Colonic mucosa (tissue), 4 donors: ENCODE results near the gene GLRX5. TPM values are rescaled to one million over a fixed set of nuclear protein-coding genes. Genes with fewer than 3 reads are reported as not detected.

ENCODE experiments used
- DNase-seq: peaks from one replicate; pipeline ENCODE4 v3.0.0-alpha.2; 2020
- H3K27ac ChIP-seq: fragments of 200-600 bp; one replicate; pipeline ENCODE4 v1.8.0; 2021
- H3K27me3 ChIP-seq: fragments of 200-600 bp; one replicate; pipeline ENCODE4 v1.8.0; 2021
- H3K36me3 ChIP-seq: fragments of 200-600 bp; one replicate; pipeline ENCODE4 v1.8.0; 2021
- H3K4me1 ChIP-seq: fragments of 200-600 bp; one replicate; pipeline ENCODE4 v1.8.0; 2021; ENCODE audit warnings: mild to moderate bottlenecking
- H3K4me3 ChIP-seq: fragments of 200-600 bp; one replicate; pipeline ENCODE4 v1.8.0; 2021
- H3K9ac ChIP-seq, 2 donors: one replicate each; pipeline ENCODE4 v1.7.0; 2013; ENCODE audit warnings: control low read depth in 2 of 2, low read depth in 2 of 2, low read length in 2 of 2
- H3K9me3 ChIP-seq: fragments of 200-600 bp; one replicate; pipeline ENCODE4 v1.8.0; 2021
- CTCF ChIP-seq: fragments of 200-600 bp; IDR thresholded peaks from one replicate; pipeline ENCODE4 v1.8.0; 2022; ENCODE audit warnings: antibody characterized with exemption, mild to moderate bottlenecking
- intact Hi-C: fragments of 100-400 bp; cut with DNase I; formaldehyde crosslinking; loops from one replicate; pipeline ENCODE4 v1.14.1; 2022
- total RNA-seq, 2 donors: library from RNA; stranded (reverse); fragmentation: NEBNext Ultra II Directional in 1 of 2; extraction: Animal tissue kit (Norgen Biotek cat#: 25700) in 1 of 2; gene quantifications; one replicate each; pipeline ENCODE4 v1.2.1, GENCODE V29; 2021
- donor health status: healthy.
- donor health status: DM: no; HTN: no; CAD: no.
- donor health status: DM: no; HTN: no; CAD: no.

The GLRX5 gene
- total RNA-seq, 2 donors from 2014 or later = 51.9 to 64.6 TPM

GRCh38 chr14:95547626-95548327 lies 12.9 kb downstream of the GLRX5 start:
- intact Hi-C loops = no loop called here
- no peaks in the 10 kb centered on the region for H3K4me1 ChIP-seq
- no peaks in the 10 kb centered on the region for H3K27me3 ChIP-seq
- no peak for DNase-seq
- H3K4me3 ChIP-seq = no peak overlapping the region
- no peak for TF ChIP-seq CTCF
- no peaks in the 10 kb centered on the region for H3K36me3 ChIP-seq
- H3K27ac ChIP-seq = no peak overlapping the region
- H3K9ac ChIP-seq = no peak overlapping the region
- no peaks in the 10 kb centered on the region for H3K9me3 ChIP-seq

DNA sequence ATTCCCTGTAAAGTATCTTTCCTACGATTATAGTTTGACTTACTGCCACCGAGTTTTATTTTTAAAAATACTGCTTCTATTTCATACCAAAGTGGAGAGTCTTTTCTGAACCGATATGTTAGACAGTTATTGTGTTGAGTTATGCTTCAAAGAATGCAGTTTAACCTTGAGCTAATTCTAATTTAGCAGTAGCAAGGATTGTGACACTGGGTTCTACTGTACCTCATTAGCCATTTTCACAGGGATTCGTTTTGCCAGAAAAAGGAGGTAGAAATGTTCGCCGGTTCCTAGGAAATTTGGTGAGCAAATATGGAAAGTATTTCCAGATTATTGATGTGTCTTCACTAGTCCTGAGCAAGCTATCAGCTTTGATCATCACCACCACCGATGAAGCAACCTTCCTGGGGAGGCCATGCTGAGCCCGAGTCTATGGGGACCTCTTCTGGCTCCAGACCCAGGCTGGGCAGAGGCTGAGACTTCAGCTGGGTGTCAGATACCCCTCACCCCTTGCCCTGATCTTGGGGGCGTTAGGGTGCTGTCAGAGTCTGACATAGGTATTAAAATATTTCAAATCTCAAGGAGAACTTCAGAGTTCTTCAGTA lies 13.6 kb downstream of the GLRX5 start:
- DNase-seq = no peak
- no peaks in the 10 kb centered on the region for H3K36me3 ChIP-seq
- no peaks in the 10 kb centered on the region for H3K9me3 ChIP-seq
- no peak for TF ChIP-seq CTCF
- no peak overlapping the region for H3K27ac ChIP-seq
- no peak overlapping the region for H3K9ac ChIP-seq
- no peak overlapping the region for H3K4me3 ChIP-seq
- intact Hi-C loops = no loop called here
- H3K4me1 ChIP-seq = no peaks in the 10 kb centered on the region
- H3K27me3 ChIP-seq = no peaks in the 10 kb centered on the region

DNA sequence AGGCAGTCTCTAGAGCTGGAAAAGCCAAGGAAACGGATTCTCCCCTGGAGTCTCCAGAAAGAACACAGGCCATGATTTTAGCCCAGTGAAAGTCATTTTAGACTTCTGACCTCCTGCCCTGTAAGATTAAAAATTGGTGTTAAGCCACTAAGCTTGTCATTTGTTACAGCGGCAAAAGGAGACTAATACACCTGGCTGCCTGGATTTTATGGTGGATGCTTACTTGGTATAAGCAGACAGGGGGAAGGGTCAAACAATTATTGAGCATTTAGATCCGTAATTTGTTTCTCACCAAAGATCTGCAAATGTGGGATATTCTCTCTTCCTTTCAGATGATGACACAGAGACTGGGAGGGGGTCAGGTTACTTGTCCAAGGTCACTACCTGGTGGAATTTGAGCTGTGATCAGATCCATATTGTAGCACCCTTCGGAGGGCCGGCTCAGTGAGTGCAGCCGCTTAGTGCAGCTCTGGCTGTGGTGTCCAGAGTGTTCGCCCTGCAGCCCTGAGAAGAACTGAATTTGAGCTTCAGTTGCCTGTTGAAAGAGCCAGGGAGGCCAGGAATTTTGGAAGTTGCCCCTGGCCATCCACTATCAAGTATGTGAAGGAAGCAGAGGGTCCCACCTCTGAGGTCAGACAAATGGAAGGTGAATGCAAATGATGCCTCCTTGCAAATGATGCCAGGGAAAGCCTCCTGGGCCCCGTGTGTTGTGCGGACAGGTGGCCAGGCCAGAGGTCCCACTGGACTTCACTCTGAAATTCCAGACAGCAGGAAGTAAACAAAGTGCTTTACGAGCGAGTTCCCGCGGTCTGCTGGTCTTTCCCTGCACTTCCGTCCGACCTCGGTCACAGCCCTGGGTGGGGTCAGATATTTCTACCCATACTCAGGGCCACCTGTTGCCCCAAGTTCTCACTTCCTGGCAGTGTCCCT lies 15.1 kb downstream of the GLRX5 start:
- no peak overlapping the region for H3K4me3 ChIP-seq
- intact Hi-C loops = no loop called here
- H3K27me3 ChIP-seq = no peaks in the 10 kb centered on the region
- no peaks in the 10 kb centered on the region for H3K4me1 ChIP-seq
- H3K9ac ChIP-seq = no peak overlapping the region
- H3K9me3 ChIP-seq = no peaks in the 10 kb centered on the region
- peak; percentile 56 for DNase-seq
- H3K36me3 ChIP-seq = no peaks in the 10 kb centered on the region
- TF ChIP-seq CTCF = no peak
- no peak overlapping the region for H3K27ac ChIP-seq

DNA sequence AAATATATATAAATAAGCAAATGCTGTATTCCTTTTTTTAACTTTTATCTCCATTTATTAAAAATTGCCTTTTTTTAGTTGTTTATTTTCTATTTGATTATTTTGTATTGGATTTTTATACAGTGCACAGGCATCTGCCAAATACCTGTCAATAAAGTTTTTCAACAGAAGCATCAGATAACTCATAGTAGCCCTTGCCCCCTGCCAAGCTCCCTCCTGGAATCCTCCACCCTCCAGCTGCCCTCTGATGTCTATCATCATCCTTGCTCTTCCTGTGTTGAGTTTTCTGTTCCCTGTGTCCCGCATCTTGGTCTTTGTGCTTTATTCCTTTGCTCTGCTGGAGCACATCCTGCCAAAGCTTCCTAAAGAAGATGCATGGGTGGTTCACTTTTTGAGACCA lies 16.6 kb downstream of the GLRX5 start:
- Histone ChIP-seq H3K4me1 (no peaks in the 10 kb centered on the region), H3K27ac (no peak overlapping the region), H3K9me3 (no peaks in the 10 kb centered on the region), H3K36me3 (no peaks in the 10 kb centered on the region), H3K9ac (no peak overlapping the region), H3K4me3 (no peak overlapping the region), H3K27me3 (no peaks in the 10 kb centered on the region)
- intact Hi-C loops = no loop called here
- DNase-seq = no peak
- TF ChIP-seq CTCF = no peak

GRCh38 chr14:95553141-95553540 lies 18.3 kb downstream of the GLRX5 start:
- H3K4me1 ChIP-seq = no peaks in the 10 kb centered on the region
- no peak overlapping the region for H3K4me3 ChIP-seq
- no peak overlapping the region for H3K27ac ChIP-seq
- no peak for TF ChIP-seq CTCF
- no peaks in the 10 kb centered on the region for H3K9me3 ChIP-seq
- no peak for DNase-seq
- no peak overlapping the region for H3K9ac ChIP-seq
- H3K36me3 ChIP-seq = no peaks in the 10 kb centered on the region
- intact Hi-C loops = no loop called here
- H3K27me3 ChIP-seq = no peaks in the 10 kb centered on the region
